HepG2 (cell line): ENCODE data around the gene SECISBP2L. TPM values are rescaled to one million over a fixed set of nuclear protein-coding genes. Genes with fewer than 3 reads are reported as not detected.

Experiments used
- ATAC-seq: fragments of 200-7000 bp; cut with Tn5 transposase; 3 replicates; pipeline ENCODE4 v1.9.1; 2020; ENCODE audit warnings: mild to moderate bottlenecking, moderate library complexity
- BruUV-seq: library from RNA; stranded (reverse); fragments of 400-500 nt; replicated peaks from 2 replicates; lab custom pipeline; 2021; lab: Mats Ljungman, UMichigan
- CTCF ChIA-PET: fragments of 300-600 bp; formaldehyde crosslinking; extraction: SDS; loops from one replicate; lab custom pipeline; 2021; ENCODE audit warnings: low total read pairs, inconsistent platforms, low intra/inter-chr PET ratio; lab: Yijun Ruan, JAX
- POLR2A ChIA-PET: fragments of 350-600 bp; sonication (Branson Sonifier 250); formaldehyde crosslinking; loops from one replicate; lab custom pipeline; 2020; ENCODE audit warnings: antibody characterized with exemption, inconsistent platforms; lab: Yijun Ruan, JAX
- DNase-seq: peaks from one replicate; pipeline ENCODE4 v3.0.0-alpha.2; 2015; ENCODE audit warnings: low spot score
- FAIRE-seq: peaks from 3 replicates; lab custom pipeline; 2011; peaks lifted over from hg19 to GRCh38; lab: Jason Lieb, UNC
- H2AFZ ChIP-seq: one replicate; pipeline ENCODE4 v1.6.1; 2011; ENCODE audit warnings: low read length, inconsistent platforms
- H3K27ac ChIP-seq: fragments of 300-600 bp; 3 replicates; pipeline ENCODE4 v1.8.0; 2011; ENCODE audit warnings: mixed run types, mild to moderate bottlenecking, mixed read lengths, low read length, inconsistent platforms; ENCODE audit not compliant: insufficient read depth; ENCODE audit errors: extremely low read length
- H3K27me3 ChIP-seq, 2 experiments: fragments of 200-600 bp in 1 of 2; 2 replicates in 1 of 2; 3 replicates in 1 of 2; pipeline versions ENCODE4 v1.6.0 to v1.8.0; 2011; ENCODE audit warnings: low read length in 2 of 2, mild to moderate bottlenecking in 2 of 2, moderate library complexity in 2 of 2, inconsistent platforms in 1 of 2; ENCODE audit not compliant: insufficient read depth in 2 of 2, control insufficient read depth in 1 of 2
- H3K36me3 ChIP-seq, 2 experiments: fragments of 200-600 bp in 1 of 2; replicated peaks in 1 of 2; 2 replicates in 1 of 2; 3 replicates in 1 of 2; pipeline versions ENCODE4 v1.5.1 to v1.8.0; 2011; ENCODE audit warnings: low read length in 2 of 2, inconsistent platforms in 1 of 2; ENCODE audit not compliant: insufficient read depth in 2 of 2, control insufficient read depth in 1 of 2
- H3K4me1 ChIP-seq: 2 replicates; pipeline ENCODE4 v1.5.1; 2012; ENCODE audit warnings: low read length, inconsistent platforms; ENCODE audit not compliant: insufficient read depth
- H3K4me2 ChIP-seq: 2 replicates; pipeline ENCODE4 v1.6.0; 2011; ENCODE audit warnings: low read depth, low read length, inconsistent platforms
- H3K4me3 ChIP-seq, 3 experiments: fragments of 200-600 bp in 1 of 3; sonication (generic), shearing (Covaris generic) in 1 of 3; replicated peaks in 1 of 3; 2 replicates each; pipeline ENCODE4 v1.5.1; 2011 to 2016; ENCODE audit warnings: low read length in 3 of 3, inconsistent platforms in 2 of 3, low read depth in 2 of 3, mild to moderate bottlenecking in 2 of 3, control low read depth in 1 of 3, mixed read lengths in 1 of 3; ENCODE audit not compliant: insufficient read depth in 1 of 3
- H3K79me2 ChIP-seq: one replicate; pipeline ENCODE4 v1.6.1; 2011; ENCODE audit warnings: low read length, inconsistent platforms; ENCODE audit not compliant: insufficient read depth
- H3K9ac ChIP-seq: 2 replicates; pipeline ENCODE4 v1.6.0; 2011; ENCODE audit warnings: mild to moderate bottlenecking, low read depth, low read length, inconsistent platforms; ENCODE audit not compliant: insufficient read depth
- H3K9me3 ChIP-seq: 2 replicates; pipeline ENCODE4 v1.5.1; 2012; ENCODE audit warnings: mild to moderate bottlenecking, low read length
- H4K20me1 ChIP-seq: 2 replicates; pipeline ENCODE4 v1.6.0; 2011; ENCODE audit warnings: inconsistent platforms, mild to moderate bottlenecking, low read length, moderate library complexity; ENCODE audit not compliant: insufficient read depth
- AKNA ChIP-seq: sonication (generic); formaldehyde crosslinking; IDR thresholded peaks from 2 replicates; pipeline ENCODE4 v1.4.0; 2020; ENCODE audit warnings: missing genetic modification reagents, borderline replicate concordance
- KAT8 ChIP-seq: IDR thresholded peaks from 2 replicates; pipeline ENCODE4 v1.6.1; 2016; ENCODE audit warnings: missing genetic modification reagents, missing compliant biosample characterization
- TMF1 ChIP-seq: sonication (generic); formaldehyde crosslinking; IDR thresholded peaks from 2 replicates; pipeline ENCODE4 v1.8.1; 2022; ENCODE audit warnings: low read depth, missing genetic modification reagents
- ZNF143 ChIP-seq: sonication (generic); formaldehyde crosslinking; IDR thresholded peaks from 2 replicates; pipeline ENCODE4 v1.4.0; 2020; ENCODE audit warnings: missing genetic modification reagents
- ZNF224 ChIP-seq: sonication (generic); formaldehyde crosslinking; IDR thresholded peaks from 2 replicates; pipeline ENCODE4 v1.5.0; 2020; ENCODE audit warnings: mild to moderate bottlenecking, missing genetic modification reagents
- WGBS: methylation state at CpG from one replicate; pipeline ENCODE4 v1.1.6; 2017; ENCODE audit warnings: low lambda C conversion rate; 5-methylcytosine and 5-hydroxymethylcytosine counted together
- in situ Hi-C: cut with HindIII; loops from 2 replicates; pipeline ENCODE4 v1.10.0; 2017; ENCODE audit warnings: low pct_unique_long_range_greater_than_20kb; ENCODE audit not compliant: extremely low pct_ligation_motif_present
- intact Hi-C: fragments of 100-400 bp; cut with micrococcal nuclease; formaldehyde crosslinking; loops from one replicate; pipeline ENCODE4 v1.10.0; 2022; ENCODE audit not compliant: unreplicated experiment
- polyA plus RNA-seq, 8 experiments: library from polyadenylated mRNA; depleted of rRNA in 3 of 8; stranded (reverse) in 7 of 8; unstranded in 1 of 8; fragments of >200 nt; fragmentation: Illumina TruSeq in 4 of 8; extraction: Trizol in 4 of 8; gene quantifications; 2 replicates each; pipeline versions ENCODE4 v1.2.1 to v1.2.3, GENCODE V29; 2011 to 2016; ENCODE audit warnings: low read depth in 4 of 8, missing spikeins in 1 of 8, mixed read lengths in 1 of 8; ENCODE audit not compliant: insufficient read depth in 1 of 8
- total RNA-seq, 5 experiments: library from RNA; depleted of rRNA; stranded (reverse); fragments of >200 nt; fragmentation: Illumina TruSeq; extraction: Trizol; gene quantifications; 2 replicates each; pipeline ENCODE4 v1.2.3, GENCODE V29; 2016; ENCODE audit warnings: low read depth in 1 of 5

The SECISBP2L gene
- total and polyA plus RNA-seq, 2 of the 13 experiments (the other 11 are each of a cell fraction or from before 2014, with no cell fraction given) = 13.9 to 15.6 TPM

DNA sequence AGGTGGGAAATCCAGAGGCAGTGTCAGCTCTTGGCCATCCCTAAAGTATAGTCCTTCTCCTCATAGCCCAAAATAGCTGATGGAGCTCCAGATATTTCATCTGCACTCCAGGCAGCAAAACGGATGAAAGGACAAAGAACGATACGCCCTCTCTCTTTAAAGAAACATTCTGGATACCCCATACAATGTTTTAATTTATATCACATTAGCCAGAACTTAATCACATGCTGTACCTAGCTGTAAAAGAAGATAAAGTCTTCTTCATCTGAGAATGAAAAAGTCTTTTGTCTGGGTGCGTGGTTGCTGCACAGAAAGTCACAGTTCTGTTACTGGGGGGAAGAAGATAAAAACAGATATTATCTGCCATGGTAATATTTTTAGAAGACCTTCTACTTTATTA lies 78.2 kb downstream of the SECISBP2L start:
- under 1% methylated on average over 4 of the region's 4 CpGs for WGBS
- no peak overlapping the region for H3K4me3 ChIP-seq
- TF ChIP-seq AKNA (CRISPR knock-in tag) (no peak), TMF1 (CRISPR knock-in tag) (no peak), ZNF143 (CRISPR knock-in tag) (no peak), KAT8 (no peak), ZNF224 (CRISPR knock-in tag) (no peak)
- H3K9ac ChIP-seq = no peak overlapping the region
- DNase-seq (no peak), ATAC-seq (no peak), FAIRE-seq (no peak)
- intact Hi-C loops (no loop called here), in situ Hi-C loops (no loop called here)
- no peaks in the 10 kb centered on the region for H3K9me3 ChIP-seq
- no peaks in the 10 kb centered on the region for H4K20me1 ChIP-seq
- peaks cover 3 to 26% of the 10 kb centered on the region in 2 experiments; a peak in 3 of 5 replicates for H3K27me3 ChIP-seq
- no TSS peak for BruUV-seq
- CTCF ChIA-PET = no interaction called here
- POLR2A ChIA-PET = no interaction called here
- H2AFZ ChIP-seq = no peak overlapping the region
- no peaks in the 10 kb centered on the region for H3K36me3 ChIP-seq
- H3K4me1 ChIP-seq = peaks cover 11% of the 10 kb centered on the region; the same call in 1 of the 2 replicates
- no peak overlapping the region for H3K4me2 ChIP-seq
- no peaks in the 10 kb centered on the region for H3K79me2 ChIP-seq
- H3K27ac ChIP-seq = no peak overlapping the region
